HUDEP-2 (cell line): ENCODE measurements around the gene DLG2.

Experiments
- DNase-seq, 76 experiments: peaks; one replicate each; lab custom pipeline; 2025; ENCODE audit not compliant: unreplicated experiment in 76 of 76; lab: John Stamatoyannopoulos, UW

DLG2 gene

DNA sequence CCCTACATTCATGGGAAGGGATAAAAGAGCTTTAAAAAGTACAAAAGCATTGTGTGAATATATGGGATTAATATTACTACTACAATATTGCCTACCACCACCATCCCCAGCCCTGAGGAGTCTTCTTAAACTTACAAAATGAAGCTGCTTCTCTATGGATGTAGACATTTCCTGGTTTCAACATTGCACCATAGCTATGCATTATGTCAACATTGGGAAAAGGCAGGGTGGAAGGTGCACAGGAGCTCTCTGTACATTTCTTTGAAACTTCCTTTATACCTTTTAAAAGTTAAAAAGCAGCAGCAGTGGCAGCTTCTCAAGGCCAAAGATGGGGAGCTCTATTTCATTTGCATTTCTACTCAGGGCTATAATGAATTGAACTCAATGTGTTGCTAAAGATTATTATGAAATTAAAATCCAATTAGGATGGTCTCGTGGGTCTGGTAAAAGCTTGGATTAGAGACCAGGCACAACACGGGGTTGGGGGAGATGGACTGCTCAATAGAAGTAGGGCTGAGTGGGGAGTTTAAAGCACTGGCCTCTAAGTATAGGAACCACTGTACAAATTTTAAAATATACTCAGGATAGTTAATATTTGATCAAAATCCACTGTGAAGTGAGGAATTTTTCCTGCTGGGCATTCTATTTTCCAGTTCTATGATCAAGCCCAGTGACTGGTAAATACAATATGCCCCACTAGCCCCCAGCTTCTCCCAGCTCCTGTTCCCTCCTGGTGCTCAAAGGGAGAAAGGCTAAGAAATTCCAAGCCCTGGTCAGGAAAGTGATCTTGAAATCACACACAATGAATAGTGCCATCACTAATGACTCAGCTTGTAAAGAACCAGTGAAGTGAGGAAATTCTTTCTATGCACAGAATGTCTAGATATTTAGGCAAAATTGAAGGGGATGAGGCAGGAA lies 1978.3 kb downstream of the DLG2 start:
- DNase-seq: no peak

GRCh38 chr11:83645561-83645960 lies 1981.6 kb downstream of the DLG2 start:
- no peak for DNase-seq

DNA sequence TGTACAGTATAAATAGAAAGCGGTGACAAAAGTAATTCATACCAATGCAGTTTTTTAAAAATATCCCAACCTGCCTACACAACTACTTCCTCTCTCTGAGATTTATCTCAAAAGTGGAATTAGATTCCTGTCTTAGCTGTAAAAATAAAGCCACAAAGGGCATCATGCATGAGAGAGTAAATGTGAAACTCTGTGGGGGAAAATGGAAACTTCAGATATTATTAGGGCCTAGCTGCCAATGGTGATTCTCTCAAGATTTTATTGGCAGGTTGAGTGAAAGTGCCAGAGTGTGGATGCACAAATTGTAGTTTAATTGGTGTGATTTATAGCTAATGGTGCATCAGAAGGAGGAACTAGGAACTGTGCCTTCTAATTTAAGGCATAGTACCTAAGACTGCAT lies 1984.0 kb downstream of the DLG2 start:
- no peak for DNase-seq

GRCh38 chr11:83642500-83642899 lies 1984.6 kb downstream of the DLG2 start:
- DNase-seq: no peak

GRCh38 chr11:83641511-83641910 lies 1985.6 kb downstream of the DLG2 start:
- DNase-seq: no peak

GRCh38 chr11:83639995-83640758 lies 1987.0 kb downstream of the DLG2 start:
- no peak for DNase-seq

- no peak for DNase-seq
Measured at GRCh38 chr11:83635166-83635565, 1992.0 kb downstream of the DLG2 start.

DNA sequence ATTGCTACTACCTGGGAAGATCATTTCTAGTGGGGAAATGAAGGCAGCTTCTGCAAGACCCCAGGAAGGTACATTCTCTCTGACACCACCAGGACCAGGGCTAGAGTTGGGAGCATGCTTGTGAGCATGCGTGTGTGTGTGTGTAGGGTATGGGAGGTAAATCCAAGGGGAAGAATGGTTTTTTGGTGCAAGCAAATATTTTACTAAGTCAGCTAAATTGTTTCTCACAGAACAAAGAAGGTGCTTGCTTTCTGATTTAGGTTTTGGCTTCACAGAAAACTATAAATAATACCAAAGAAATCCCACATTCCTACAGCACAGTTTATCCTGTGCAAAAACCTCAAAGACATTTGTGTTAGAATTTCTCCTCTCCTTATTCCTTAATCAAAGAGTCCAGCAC lies 1996.9 kb downstream of the DLG2 start:
- DNase-seq: no peak

DNA sequence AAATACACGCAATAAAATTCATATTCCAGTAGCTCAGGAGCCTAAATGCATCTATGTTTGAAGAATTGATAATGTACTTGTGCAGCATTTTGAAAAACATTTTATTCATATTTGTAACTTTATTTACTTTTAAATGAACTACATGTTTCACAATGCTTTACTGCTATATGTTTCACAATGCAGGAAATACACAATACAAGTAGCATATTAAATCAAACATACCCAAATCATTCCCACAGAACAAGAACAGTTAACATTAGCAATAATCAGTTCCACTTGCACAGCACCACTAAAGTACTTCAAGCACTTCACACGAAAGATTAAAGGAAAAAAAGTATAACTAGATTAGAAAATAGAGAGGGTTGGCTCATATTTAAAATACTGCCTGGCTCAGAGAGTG lies 1997.4 kb downstream of the DLG2 start:
- no peak for DNase-seq

- no peak for DNase-seq
Measured at GRCh38 chr11:83628622-83629355, 1998.4 kb downstream of the DLG2 start.

DNA sequence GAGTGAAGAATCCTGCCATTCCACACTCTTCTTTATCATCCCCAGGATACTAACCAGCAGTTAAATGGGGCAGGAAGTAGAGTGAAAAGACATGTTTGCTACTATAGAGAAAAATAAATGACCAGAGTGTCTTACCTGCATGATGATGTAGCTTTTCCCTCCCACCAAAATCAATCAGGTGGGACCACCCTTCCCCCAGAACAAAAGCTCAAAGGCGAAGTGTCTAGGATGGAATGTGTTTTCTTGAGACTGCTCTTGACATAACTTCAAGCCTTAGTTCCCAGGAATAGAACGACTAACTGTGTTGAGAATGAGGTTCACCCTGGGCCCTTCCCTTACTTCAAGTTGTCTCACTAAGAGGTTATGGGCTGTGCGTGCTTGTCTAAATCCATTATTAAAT lies 2001.8 kb downstream of the DLG2 start:
- DNase-seq: no peak

DNA sequence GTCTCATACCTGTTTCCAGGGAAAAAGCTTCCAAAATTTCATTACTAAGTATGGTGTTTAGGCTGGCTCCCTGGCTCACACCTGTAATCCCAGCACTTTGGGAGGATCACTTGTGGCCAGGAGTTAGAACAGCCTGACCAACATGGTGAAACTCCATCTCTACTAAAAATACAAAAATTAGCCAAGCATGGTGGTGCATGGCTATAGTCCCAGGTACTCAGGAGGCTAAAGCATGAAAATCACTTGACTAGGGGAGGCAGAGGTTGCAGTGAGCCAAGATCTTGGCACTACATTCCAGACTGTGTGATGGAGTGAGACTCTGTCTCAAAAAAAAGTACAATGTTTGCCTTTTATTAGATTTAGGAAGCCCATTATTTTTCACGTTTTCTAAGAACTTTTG lies 2009.5 kb downstream of the DLG2 start:
- no peak for DNase-seq

DNA sequence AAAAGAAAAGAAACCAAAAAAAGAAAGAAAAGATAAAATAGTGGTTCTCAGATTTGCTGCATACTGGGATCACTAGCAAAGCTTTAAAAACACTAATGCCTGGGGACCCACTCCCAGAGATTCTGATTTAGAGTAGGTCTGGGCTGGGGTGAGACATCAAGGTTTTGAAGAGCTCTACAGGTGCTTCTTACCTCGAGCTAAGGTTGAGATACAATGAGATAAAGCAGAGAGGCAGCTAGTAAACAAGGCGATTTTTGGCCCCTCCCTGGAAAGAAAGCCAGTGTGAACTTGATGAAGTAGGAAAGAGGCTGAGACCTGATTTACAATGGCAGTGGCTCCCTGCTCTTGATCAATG lies 2013.4 kb downstream of the DLG2 start:
- DNase-seq: no peak

DNA sequence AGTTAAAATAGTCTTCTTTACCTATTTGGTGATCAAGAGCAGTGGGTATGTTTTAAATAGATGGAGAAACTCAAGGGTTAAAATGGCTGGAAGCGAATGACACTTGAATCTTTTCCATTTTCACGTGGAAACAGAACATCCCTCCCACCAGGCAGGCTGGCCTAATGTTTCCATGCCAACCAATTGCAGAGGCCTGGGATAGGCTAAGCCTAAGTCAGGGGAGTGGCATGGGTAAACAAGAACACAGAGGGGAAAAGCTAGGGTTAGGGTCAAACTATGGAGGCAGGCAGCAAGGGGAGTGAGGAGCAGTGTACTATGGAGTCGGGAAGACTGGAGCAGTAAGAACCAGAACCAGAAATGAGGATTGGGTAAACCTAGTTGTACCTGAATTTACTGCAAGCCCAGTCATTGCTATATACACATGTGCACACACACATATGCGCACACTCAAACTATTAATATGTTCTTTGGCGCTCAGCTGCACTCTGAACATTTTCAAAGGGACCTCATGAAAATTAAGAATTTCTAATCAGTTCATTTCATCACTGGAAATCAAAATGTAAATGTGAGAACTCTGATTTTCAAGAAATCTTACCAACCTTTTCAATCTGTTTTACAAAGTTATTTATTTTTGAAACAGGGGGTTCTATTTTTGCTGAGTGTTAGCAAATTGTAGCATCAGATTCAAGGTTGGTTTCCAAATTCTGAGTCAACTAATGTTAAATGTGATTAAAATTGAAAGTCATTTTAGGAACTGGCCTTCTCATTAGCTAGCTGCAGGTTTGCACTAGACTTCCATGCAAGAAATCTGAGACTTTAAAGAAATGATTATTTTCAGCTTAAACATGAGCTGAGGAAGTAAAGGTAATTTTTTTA lies 2014.0 kb downstream of the DLG2 start:
- DNase-seq: no peak

DNA sequence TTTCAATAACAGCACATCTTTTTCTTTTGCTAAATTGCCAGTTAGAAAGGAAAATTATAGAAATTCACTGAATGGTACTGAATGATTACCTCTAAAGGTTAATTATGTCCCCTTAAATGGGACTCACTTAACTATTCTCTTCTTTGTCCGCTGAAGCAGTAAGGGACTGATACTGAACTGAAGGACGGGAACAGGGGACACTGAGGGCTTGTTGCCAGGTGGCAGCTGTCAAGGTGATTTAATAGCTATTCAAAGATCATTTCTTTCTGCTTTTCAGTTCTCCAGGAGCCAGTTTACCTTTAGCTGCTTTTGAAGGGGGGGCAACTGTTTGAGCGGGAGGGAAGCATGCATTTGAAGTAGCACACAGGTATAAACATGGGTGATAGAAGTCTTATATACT lies 2015.5 kb downstream of the DLG2 start:
- DNase-seq: no peak

- DNase-seq: no peak
Measured at GRCh38 chr11:83611031-83611430, 2016.1 kb downstream of the DLG2 start.

DNA sequence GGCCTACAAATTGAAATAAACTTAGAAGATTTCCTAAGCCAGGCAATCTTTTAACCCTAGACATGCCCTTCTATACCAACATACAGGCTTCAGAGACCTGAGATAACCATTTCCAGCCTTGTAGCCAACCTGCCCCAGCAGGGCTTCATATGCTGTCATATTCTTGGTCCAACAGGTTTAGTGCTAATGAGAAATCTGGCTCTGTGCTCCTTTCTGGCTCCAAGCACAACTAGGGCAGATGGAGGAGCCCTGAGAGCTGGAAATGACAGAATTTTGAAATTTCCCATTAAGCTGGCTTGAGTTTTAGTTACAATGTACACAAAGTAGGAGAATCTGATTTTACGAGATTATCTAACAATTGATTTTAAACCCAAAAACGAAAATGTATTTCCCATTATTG lies 2018.0 kb downstream of the DLG2 start:
- no peak for DNase-seq

DNA sequence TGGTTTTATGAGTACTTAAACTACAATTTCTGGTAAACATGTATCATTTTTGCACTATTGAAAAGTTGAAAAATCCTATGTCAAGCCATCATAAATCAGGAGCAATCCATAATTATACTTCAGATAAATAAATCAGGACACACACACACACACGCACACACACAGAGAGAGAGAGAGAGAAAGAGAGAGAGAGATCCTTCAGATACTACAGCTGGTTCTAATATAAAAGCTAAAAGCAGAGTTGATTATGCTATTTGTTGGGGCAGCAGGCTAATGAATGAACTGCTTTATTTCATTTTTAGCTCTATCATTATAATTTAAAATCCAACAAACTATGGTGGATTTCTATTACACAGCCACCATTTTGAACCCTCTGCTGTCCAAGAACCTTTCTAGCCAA lies 2018.6 kb downstream of the DLG2 start:
- no peak for DNase-seq

GRCh38 chr11:83601914-83602527 lies 2025.1 kb downstream of the DLG2 start:
- no peak for DNase-seq
